ENCODE data around the gene NMNAT3.

DNA sequence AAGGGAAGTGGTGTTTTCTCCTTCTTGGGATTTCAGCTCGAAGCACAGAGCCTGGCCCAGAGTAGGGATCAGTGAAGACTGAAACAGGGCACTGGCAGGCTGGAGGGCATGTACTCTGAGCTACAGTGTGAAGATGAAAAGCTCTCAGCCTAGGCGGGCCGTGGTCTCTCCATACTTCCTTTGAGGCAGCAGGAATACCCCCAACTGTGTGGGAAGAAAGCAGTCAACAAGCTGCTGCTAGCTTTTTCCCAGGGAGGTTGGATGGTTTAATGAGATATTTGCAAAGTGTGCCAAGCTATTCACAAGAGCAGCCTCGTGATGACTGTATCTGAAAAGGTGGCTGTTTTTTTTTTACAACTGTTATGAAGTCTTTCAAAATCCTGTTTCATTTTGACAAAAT is 47.2 kb downstream of the NMNAT3 start:
- TF ChIP-seq POLR2A (IDR thresholded peaks at IDR 0.05) (no peak), CTCF (IDR thresholded peaks at IDR 0.05) (no peak), EP300 (IDR thresholded peaks at IDR 0.05) (no peak)

All from stomach (tissue), 4 donors.